Glutamatergic neuron (in vitro differentiated cells): Measurements from ENCODE around the gene HJV. TPM values are rescaled to one million over a fixed set of nuclear protein-coding genes. Genes with fewer than 3 reads are reported as not detected.
"Not testable (repeated sequence)": the region's sequence is repeated elsewhere in the genome, so short reads cannot be mapped to it uniquely, and the experiment has no call there.

Source experiments
- DNase-seq: peaks from one replicate; pipeline ENCODE4 v3.0.0; 2022
- H3K27ac Mint-ChIP-seq: one replicate; pipeline ENCODE4 v1.8.0; 2020; ENCODE audit warnings: mild to moderate bottlenecking, mixed read lengths, inconsistent platforms; ENCODE audit not compliant: unreplicated experiment
- H3K27me3 Mint-ChIP-seq: one replicate; pipeline ENCODE4 v1.8.0; 2020; ENCODE audit warnings: mild to moderate bottlenecking, moderate library complexity, mixed read lengths, inconsistent platforms; ENCODE audit not compliant: unreplicated experiment
- H3K36me3 Mint-ChIP-seq: one replicate; pipeline ENCODE4 v1.8.0; 2020; ENCODE audit warnings: mild to moderate bottlenecking, mixed read lengths, inconsistent platforms; ENCODE audit not compliant: unreplicated experiment
- H3K4me1 Mint-ChIP-seq: one replicate; pipeline ENCODE4 v1.8.0; 2020; ENCODE audit warnings: mild to moderate bottlenecking, low read depth, mixed read lengths, inconsistent platforms; ENCODE audit not compliant: unreplicated experiment
- H3K4me3 Mint-ChIP-seq: one replicate; pipeline ENCODE4 v1.8.0; 2020; ENCODE audit warnings: mild to moderate bottlenecking, mixed read lengths, inconsistent platforms; ENCODE audit not compliant: unreplicated experiment
- H3K9me3 Mint-ChIP-seq: one replicate; pipeline ENCODE4 v1.8.0; 2020; ENCODE audit warnings: mild to moderate bottlenecking, moderate library complexity, mixed read lengths, inconsistent platforms; ENCODE audit not compliant: unreplicated experiment
- total RNA-seq: library from RNA; stranded (reverse); fragmentation: NEBNext Ultra II Directional; extraction: Animal tissue kit (Norgen Biotek cat#: 25700); gene quantifications from one replicate; pipeline ENCODE4 v1.2.1, GENCODE V29; 2021; ENCODE audit not compliant: unreplicated experiment
- TF ChIP-seq, protein P1 (sequence below): fragments of 200-600 bp; sonication (generic); IDR thresholded peaks from one replicate; pipeline ENCODE4 v1.5.0; 2021; ENCODE audit not compliant: partially characterized antibody, unreplicated experiment

Gene HJV
- total RNA-seq, 1 donor from 2014 or later, result not detected

DNA sequence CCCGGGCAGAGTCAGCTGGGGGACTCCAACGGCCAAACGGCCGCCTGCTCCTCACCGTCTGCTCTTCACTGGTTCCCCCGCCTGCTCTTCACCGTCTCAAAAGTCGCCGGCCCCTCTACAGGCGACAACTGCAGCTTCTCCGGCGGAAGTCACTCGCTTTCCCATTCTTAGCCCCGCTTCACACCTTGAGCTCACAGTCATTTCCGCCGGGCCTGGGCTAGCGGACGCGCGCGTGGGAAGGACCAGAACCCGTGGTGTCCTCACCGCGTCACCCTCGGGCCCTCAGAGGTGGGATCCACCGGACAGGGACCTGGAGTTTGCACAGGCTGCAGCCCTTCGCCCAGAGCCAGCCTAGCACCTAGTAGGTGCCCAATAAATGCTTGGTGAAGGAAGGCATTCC is 27.9 kb upstream of the HJV start:
- Mint-ChIP-seq H3K27me3 (peaks cover 6% of the 10 kb centered on the region), H3K36me3 (no peaks in the 10 kb centered on the region), H3K27ac (no peak overlapping the region), H3K4me3 (no peak overlapping the region), H3K4me1 (peaks cover 2% of the 10 kb centered on the region), H3K9me3 (peaks cover 14% of the 10 kb centered on the region)
- TF ChIP-seq, protein P1, sequence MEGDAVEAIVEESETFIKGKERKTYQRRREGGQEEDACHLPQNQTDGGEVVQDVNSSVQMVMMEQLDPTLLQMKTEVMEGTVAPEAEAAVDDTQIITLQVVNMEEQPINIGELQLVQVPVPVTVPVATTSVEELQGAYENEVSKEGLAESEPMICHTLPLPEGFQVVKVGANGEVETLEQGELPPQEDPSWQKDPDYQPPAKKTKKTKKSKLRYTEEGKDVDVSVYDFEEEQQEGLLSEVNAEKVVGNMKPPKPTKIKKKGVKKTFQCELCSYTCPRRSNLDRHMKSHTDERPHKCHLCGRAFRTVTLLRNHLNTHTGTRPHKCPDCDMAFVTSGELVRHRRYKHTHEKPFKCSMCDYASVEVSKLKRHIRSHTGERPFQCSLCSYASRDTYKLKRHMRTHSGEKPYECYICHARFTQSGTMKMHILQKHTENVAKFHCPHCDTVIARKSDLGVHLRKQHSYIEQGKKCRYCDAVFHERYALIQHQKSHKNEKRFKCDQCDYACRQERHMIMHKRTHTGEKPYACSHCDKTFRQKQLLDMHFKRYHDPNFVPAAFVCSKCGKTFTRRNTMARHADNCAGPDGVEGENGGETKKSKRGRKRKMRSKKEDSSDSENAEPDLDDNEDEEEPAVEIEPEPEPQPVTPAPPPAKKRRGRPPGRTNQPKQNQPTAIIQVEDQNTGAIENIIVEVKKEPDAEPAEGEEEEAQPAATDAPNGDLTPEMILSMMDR, result no peak
- no peak for DNase-seq

DNA sequence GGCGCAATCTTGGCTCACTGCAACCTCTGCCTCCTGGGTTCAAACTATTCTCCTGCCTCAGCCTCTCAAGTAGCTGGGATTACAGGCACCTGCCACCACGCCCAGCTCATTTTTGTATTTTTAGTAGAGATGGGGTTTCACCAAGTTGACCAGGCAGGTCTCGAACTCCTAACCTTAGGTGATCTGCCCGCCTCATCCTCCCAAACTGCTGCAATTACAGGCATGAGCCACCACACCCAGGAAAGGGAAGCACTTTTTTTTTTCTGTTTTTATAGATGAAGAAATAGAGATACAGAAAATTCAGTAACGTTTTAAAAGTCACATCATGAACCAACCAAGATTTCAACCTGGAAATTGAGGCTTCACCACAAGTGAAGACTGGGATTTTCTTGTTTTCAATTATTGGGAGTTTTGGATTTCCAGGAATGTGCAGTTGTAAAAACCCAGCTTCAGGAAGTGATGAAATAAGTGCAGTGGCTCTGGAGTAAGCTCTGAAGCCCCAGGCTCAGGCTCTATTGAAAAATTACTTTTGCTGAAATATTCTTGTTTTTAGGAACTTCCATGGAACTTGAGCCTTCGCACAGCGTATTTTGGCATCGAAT is 27.1 kb upstream of the HJV start:
- not testable (repeated sequence) for H3K36me3 Mint-ChIP-seq, DNase-seq, H3K4me1 Mint-ChIP-seq, H3K4me3 Mint-ChIP-seq, H3K27ac Mint-ChIP-seq, H3K27me3 Mint-ChIP-seq
- peaks cover 14% of the 10 kb centered on the region for H3K9me3 Mint-ChIP-seq

DNA sequence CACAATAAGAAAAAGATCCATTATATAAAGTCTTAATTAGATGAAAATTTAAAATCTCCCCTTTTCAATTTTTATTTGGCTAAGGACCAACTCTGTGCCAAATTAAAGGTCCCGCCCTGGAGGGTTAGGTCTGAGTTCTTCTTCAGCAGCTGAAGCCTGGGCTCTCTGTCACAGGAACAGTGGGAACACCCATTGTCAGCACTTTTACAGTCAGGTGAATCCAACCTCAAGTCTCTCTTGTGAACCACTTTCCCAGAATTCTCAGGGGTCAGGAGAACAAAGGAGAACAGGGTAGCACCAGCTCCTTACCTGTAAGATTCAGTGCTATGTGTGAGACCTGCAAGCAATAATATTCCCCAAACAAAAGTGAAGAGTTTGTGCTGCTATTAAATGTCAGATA is 25.1 kb upstream of the HJV start:
- Mint-ChIP-seq H3K27ac (no peak overlapping the region), H3K27me3 (peaks cover 4% of the 10 kb centered on the region), H3K9me3 (peaks cover 10% of the 10 kb centered on the region), H3K4me1 (no peaks in the 10 kb centered on the region), H3K36me3 (no peaks in the 10 kb centered on the region), H3K4me3 (no peak overlapping the region)
- no peak for DNase-seq
- TF ChIP-seq, protein P1, result no peak

DNA sequence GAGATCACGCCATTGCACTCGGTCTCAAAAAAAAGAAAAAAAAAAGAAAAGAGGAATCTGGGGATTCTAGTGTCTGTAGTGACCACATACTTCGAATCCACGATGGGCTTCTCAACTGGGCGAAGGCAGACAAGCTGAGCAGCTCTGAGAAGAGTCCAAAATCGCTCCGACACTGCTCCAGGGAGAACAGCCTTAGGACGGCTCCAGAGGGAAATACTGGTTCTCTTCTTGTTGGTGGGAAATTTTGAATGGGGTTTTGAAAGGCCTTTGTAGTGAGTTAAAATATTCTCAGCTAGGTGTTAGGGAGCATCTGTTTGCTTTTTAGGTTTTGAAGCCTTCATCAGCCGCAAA is 18.3 kb upstream of the HJV start:
- Mint-ChIP-seq H3K27me3 (peaks cover 40% of the 10 kb centered on the region), H3K9me3 (peaks cover 44% of the 10 kb centered on the region), H3K4me3 (peak overlapping the region; percentile 54), H3K27ac (no peak overlapping the region), H3K4me1 (peaks cover 7% of the 10 kb centered on the region), H3K36me3 (no peaks in the 10 kb centered on the region)
- TF ChIP-seq, protein P1, result no peak
- DNase-seq, result no peak

DNA sequence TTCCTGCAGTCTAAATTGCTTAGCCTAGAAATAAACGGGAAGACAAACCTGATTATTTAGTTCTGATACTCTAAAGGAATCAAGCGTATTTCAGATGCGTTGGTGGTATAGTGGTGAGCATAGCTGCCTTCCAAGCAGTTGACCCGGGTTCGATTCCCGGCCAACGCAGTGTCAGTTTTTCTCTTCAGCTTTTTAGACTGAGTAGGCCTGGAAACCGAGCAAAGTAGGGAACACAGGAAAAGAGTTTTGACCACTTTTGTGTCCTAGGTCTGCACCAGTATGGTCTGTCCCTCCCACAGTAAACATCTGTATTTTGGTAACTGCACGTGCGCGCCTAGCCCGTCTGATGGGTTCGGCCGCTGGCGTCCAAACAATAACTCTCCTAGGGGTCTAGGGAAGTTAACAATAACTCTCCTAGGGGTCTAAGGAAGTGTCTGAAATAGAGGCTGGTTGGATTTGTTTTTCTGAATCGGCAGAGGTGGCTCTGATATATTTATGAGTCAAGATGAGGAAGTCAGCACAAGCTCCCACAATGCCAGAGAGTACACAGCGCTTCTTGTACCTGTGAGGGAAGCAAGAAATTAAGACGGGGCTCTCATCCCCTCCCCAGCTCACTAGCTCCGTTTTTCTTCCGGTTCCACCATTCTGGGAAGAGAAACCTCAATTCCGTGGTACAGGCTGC is 15.6 kb upstream of the HJV start:
- Mint-ChIP-seq H3K9me3 (peaks cover 44% of the 10 kb centered on the region), H3K4me1 (peaks cover 7% of the 10 kb centered on the region), H3K36me3 (no peaks in the 10 kb centered on the region), H3K27ac (peak overlapping the region; percentile 94), H3K27me3 (peaks cover 36% of the 10 kb centered on the region), H3K4me3 (peak overlapping the region; percentile 93)
- TF ChIP-seq, protein P1, result no peak
- peak; percentile 78 for DNase-seq
